K562 treated with DMSO at 1 percent for 24 hours (cell line): ENCODE data around the gene TTC39A. TPM values are rescaled to one million over a fixed set of nuclear protein-coding genes. Genes with fewer than 3 reads are reported as not detected.

Experiments used
- total RNA-seq: library from RNA; unstranded; fragments of 300-600 nt; gene quantifications from 2 replicates; pipeline ENCODE4 v1.2.3, GENCODE V29; 2022; ENCODE audit warnings: low read depth; ENCODE audit not compliant: insufficient read depth

The TTC39A gene
- 0.68 and 1.1 TPM in 2 replicates for total RNA-seq

GRCh38 chr1:51330331-51331201 is at the start of gene TTC39A:
Gene TTC39A (minus strand): TSS chr1:51330562. CDS start chr1:51330477, 85 bp downstream.

Other genes starting within 250 kb of the TTC39A start
- not detected in 2 replicates for gene C1orf185, start 228.3 kb downstream of the TTC39A start, total RNA-seq
- 19.8 and 21.1 TPM in 2 replicates for gene RNF11, start 94.3 kb downstream of the TTC39A start, total RNA-seq
- gene EPS15, start 188.7 kb upstream of the TTC39A start, total RNA-seq = 25.7 and 29.8 TPM in 2 replicates